ENCODE measurements around the gene RTL10.

Gene RTL10

GRCh38 chr22:19846620-19847344, 7.9 kb downstream of the RTL10 start:
- TF ChIP-seq CREB1 (IDR thresholded peaks at IDR 0.05; ENCODE audit: low read depth) (no peak), EP300 (IDR thresholded peaks at IDR 0.05; ENCODE audit: borderline replicate concordance) (no peak), TEAD4 (IDR thresholded peaks at IDR 0.05) (no peak), ZBTB7A (IDR thresholded peaks at IDR 0.05; ENCODE audit: low read depth) (no peak), TCF12 (IDR thresholded peaks at IDR 0.05; ENCODE audit: low read depth) (no peak), CEBPB (IDR thresholded peaks at IDR 0.05) (no peak), USF1 (IDR thresholded peaks at IDR 0.05) (no peak), YY1 (IDR thresholded peaks at IDR 0.05; ENCODE audit: low read depth) (no peak), NFIC (IDR thresholded peaks at IDR 0.05) (no peak), EGR1 (IDR thresholded peaks at IDR 0.05) (no peak), RAD21 (IDR thresholded peaks at IDR 0.05; ENCODE audit: low read depth) (no peak), FOXM1 (IDR thresholded peaks at IDR 0.05; ENCODE audit: borderline replicate concordance, low read depth) (no peak), TAF1 (IDR thresholded peaks at IDR 0.05; ENCODE audit: low read depth) (no peak)
- TF ChIP-seq, protein P1, sequence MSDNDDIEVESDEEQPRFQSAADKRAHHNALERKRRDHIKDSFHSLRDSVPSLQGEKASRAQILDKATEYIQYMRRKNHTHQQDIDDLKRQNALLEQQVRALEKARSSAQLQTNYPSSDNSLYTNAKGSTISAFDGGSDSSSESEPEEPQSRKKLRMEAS (IDR thresholded peaks at IDR 0.05): no peak
- TF ChIP-seq, protein P2, sequence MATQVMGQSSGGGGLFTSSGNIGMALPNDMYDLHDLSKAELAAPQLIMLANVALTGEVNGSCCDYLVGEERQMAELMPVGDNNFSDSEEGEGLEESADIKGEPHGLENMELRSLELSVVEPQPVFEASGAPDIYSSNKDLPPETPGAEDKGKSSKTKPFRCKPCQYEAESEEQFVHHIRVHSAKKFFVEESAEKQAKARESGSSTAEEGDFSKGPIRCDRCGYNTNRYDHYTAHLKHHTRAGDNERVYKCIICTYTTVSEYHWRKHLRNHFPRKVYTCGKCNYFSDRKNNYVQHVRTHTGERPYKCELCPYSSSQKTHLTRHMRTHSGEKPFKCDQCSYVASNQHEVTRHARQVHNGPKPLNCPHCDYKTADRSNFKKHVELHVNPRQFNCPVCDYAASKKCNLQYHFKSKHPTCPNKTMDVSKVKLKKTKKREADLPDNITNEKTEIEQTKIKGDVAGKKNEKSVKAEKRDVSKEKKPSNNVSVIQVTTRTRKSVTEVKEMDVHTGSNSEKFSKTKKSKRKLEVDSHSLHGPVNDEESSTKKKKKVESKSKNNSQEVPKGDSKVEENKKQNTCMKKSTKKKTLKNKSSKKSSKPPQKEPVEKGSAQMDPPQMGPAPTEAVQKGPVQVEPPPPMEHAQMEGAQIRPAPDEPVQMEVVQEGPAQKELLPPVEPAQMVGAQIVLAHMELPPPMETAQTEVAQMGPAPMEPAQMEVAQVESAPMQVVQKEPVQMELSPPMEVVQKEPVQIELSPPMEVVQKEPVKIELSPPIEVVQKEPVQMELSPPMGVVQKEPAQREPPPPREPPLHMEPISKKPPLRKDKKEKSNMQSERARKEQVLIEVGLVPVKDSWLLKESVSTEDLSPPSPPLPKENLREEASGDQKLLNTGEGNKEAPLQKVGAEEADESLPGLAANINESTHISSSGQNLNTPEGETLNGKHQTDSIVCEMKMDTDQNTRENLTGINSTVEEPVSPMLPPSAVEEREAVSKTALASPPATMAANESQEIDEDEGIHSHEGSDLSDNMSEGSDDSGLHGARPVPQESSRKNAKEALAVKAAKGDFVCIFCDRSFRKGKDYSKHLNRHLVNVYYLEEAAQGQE (IDR thresholded peaks at IDR 0.05; ENCODE audit: low read depth): no peak

DNA sequence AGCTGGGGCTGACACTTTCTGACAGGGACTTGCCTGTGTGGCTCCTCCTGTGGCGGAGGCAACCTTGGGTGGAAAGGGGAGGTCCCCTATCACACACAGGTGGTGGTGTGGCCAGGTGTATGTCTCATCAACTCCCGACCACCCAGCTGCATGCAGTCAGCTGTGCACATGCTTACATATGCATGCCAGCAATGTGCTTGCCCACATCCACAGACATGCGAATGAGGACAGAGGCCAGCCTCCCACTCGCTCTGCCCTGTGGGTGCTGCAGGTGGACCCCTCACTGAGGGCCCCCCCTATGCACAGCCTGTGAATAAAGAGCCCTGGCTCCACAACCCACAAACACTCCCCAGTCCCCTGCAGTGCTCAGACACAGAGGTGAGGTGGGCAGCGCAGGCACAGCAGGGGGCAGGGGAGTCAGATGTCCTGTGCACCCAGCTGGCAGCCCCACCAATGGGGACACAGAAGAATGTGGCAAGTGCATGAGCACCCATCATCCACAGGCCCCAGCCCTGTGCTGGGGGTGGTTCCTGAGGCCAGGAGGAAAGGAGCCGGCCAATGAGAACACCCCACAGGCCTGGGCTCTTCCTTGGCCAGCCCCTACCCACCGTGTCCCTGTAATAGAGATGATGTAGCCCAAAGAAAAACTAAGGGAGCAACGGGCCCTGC, 9.5 kb downstream of the RTL10 start:
- TF ChIP-seq RAD21 (IDR thresholded peaks at IDR 0.05; ENCODE audit: low read depth) (no peak), FOXM1 (IDR thresholded peaks at IDR 0.05; ENCODE audit: borderline replicate concordance, low read depth) (no peak)

DNA sequence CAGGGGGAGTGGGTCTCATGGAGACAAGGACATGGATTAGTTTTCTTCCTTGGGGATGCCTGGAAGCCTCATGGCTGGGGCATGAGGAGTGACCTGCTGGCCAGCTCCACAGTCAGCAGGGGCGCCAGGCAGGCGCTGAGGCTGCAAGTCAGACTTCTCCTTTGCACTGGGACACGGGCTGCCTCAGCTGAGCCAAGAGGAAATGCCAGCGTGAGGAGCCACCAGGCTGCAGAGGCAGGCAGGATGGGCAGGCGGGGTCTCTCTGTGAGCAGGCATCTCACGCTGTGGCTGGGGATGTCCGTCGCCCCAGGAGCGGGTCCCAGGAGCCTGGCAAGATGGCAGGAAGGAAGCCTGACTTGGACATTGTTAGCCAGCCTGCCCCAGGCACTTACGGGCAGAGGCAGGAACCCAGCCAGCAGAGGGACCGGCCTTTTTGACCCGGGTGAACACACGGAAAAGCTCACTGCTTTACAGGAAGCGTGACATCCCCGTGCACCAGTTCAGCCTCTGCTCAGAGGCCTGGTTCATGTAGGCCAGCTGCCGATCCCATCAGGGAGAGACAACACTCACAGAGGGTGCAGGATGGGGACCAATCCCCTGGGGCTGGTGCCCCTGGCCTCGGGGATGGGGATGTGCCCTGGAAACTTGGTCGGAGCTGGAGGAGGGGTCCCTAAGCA, 10.2 kb downstream of the RTL10 start:
- no peak for TF ChIP-seq CEBPB (IDR thresholded peaks at IDR 0.05)
- TF ChIP-seq RAD21 (IDR thresholded peaks at IDR 0.05; ENCODE audit: low read depth): no peak
- TF ChIP-seq, protein P1 (IDR thresholded peaks at IDR 0.05): no peak
- no peak for TF ChIP-seq ZBTB7A (IDR thresholded peaks at IDR 0.05; ENCODE audit: low read depth)
- TF ChIP-seq EGR1 (IDR thresholded peaks at IDR 0.05): no peak
- TF ChIP-seq TAF1 (IDR thresholded peaks at IDR 0.05; ENCODE audit: low read depth): no peak
- TF ChIP-seq, protein P2 (IDR thresholded peaks at IDR 0.05; ENCODE audit: low read depth): no peak

DNA sequence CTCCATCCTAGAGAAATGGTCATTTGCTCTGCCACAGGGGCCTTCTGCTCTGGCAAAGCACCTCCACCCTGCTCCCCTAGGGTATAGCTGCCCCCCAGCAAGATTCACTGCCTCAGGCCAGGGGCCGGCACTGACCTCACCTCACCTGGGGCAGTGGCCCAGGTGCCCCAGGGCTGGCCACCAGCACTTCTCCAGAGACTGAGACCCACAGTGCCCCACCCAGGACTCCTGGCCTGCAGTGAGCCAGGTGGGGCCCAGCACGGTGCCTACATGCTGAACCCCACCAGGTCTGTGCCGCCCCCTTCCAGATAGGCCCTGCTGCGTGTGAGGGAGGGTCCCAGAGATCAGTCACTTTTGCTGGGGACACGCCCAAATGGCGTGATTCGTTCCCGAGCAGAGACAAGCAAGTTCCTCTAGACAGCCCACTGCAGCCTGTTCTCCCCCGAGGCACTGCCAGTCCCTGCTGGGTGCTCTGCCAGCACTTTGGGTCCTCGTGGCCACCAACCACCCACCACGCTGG, 10.8 kb downstream of the RTL10 start:
- TF ChIP-seq YY1 (IDR thresholded peaks at IDR 0.05; ENCODE audit: low read depth): no peak
- no peak for TF ChIP-seq CREB1 (IDR thresholded peaks at IDR 0.05; ENCODE audit: low read depth)
- TF ChIP-seq, protein P1 (IDR thresholded peaks at IDR 0.05): no peak
- TF ChIP-seq FOXM1 (IDR thresholded peaks at IDR 0.05; ENCODE audit: borderline replicate concordance, low read depth): no peak
- no peak for TF ChIP-seq TEAD4 (IDR thresholded peaks at IDR 0.05)
- TF ChIP-seq RAD21 (IDR thresholded peaks at IDR 0.05; ENCODE audit: low read depth): no peak
- TF ChIP-seq EGR1 (IDR thresholded peaks at IDR 0.05): no peak
- no peak for TF ChIP-seq ZBTB7A (IDR thresholded peaks at IDR 0.05; ENCODE audit: low read depth)
- TF ChIP-seq, protein P2 (IDR thresholded peaks at IDR 0.05; ENCODE audit: low read depth): no peak
- no peak for TF ChIP-seq TAF1 (IDR thresholded peaks at IDR 0.05; ENCODE audit: low read depth)
- no peak for TF ChIP-seq CEBPB (IDR thresholded peaks at IDR 0.05)
- no peak for TF ChIP-seq TCF12 (IDR thresholded peaks at IDR 0.05; ENCODE audit: low read depth)
- TF ChIP-seq EP300 (IDR thresholded peaks at IDR 0.05; ENCODE audit: borderline replicate concordance): no peak
- no peak for TF ChIP-seq NFIC (IDR thresholded peaks at IDR 0.05)
- no peak for TF ChIP-seq USF1 (IDR thresholded peaks at IDR 0.05)

All from Ishikawa (cell line).